A673 (cell line): ENCODE data around the gene TMEFF1. TPM values are rescaled to one million over a fixed set of nuclear protein-coding genes. Genes with fewer than 3 reads are reported as not detected.

Source experiments
- BruUV-seq: library from RNA; stranded (reverse); fragments of 400-500 nt; replicated peaks from 2 replicates; lab custom pipeline; 2021; lab: Mats Ljungman, UMichigan
- CTCF ChIA-PET: fragments of 300-600 bp; sonication (Branson Sonifier 250); formaldehyde crosslinking; loops from one replicate; lab custom pipeline; 2022; ENCODE audit warnings: antibody characterized with exemption; lab: Charles Lee
- POLR2A ChIA-PET: fragments of 300-600 bp; sonication (Branson Sonifier 250); formaldehyde crosslinking; loops from one replicate; lab custom pipeline; 2022; ENCODE audit warnings: antibody characterized with exemption; ENCODE audit not compliant: low non-redundant PET; lab: Charles Lee
- DNase-seq: peaks from one replicate; pipeline ENCODE4 v3.0.0-alpha.2; 2015; ENCODE audit warnings: low spot score
- H3K27ac ChIP-seq: fragments of 200-600 bp; sonication (generic); 2 replicates; pipeline ENCODE4 v1.5.1; 2016; ENCODE audit warnings: mixed run types, low read depth, mild to moderate bottlenecking, mixed read lengths, antibody characterized with exemption, low read length; ENCODE audit not compliant: poor library complexity, severe bottlenecking
- H3K27me3 ChIP-seq: fragments of 200-600 bp; sonication (generic); replicated peaks from 2 replicates; pipeline ENCODE4 v1.6.1; 2017; ENCODE audit warnings: mixed run types, low read depth, mild to moderate bottlenecking, mixed read lengths, antibody characterized with exemption, low read length; ENCODE audit not compliant: insufficient read depth, poor library complexity
- H3K36me3 ChIP-seq: fragments of 200-600 bp; sonication (generic); 2 replicates; pipeline ENCODE4 v1.6.1; 2016; ENCODE audit warnings: mixed run types, mild to moderate bottlenecking, mixed read lengths, antibody characterized with exemption, low read length; ENCODE audit not compliant: insufficient read depth, poor library complexity, severe bottlenecking
- H3K4me1 ChIP-seq: fragments of 200-600 bp; sonication (generic); 2 replicates; pipeline ENCODE4 v1.6.1; 2017; ENCODE audit warnings: mixed run types, mild to moderate bottlenecking, mixed read lengths, antibody characterized with exemption, low read length; ENCODE audit not compliant: insufficient read depth, poor library complexity, severe bottlenecking
- H3K4me3 ChIP-seq: fragments of 200-600 bp; sonication (generic); 2 replicates; pipeline ENCODE4 v1.5.1; 2016; ENCODE audit warnings: low read depth, mixed run types, mild to moderate bottlenecking, mixed read lengths, low read length; ENCODE audit not compliant: poor library complexity, severe bottlenecking
- H3K9me3 ChIP-seq: fragments of 200-600 bp; sonication (generic); 2 replicates; pipeline ENCODE4 v1.6.1; 2016; ENCODE audit warnings: mixed run types, low read depth, mild to moderate bottlenecking, mixed read lengths, antibody characterized with exemption, low read length; ENCODE audit not compliant: poor library complexity, severe bottlenecking
- EZH2 ChIP-seq: fragments of 200-600 bp; sonication (generic); IDR thresholded peaks from 2 replicates; pipeline ENCODE4 v1.6.1; 2017; ENCODE audit warnings: borderline replicate concordance, low read depth, mild to moderate bottlenecking, mixed read lengths, antibody characterized with exemption, low read length; ENCODE audit not compliant: poor library complexity, severe bottlenecking
- intact Hi-C: fragments of 100-400 bp; cut with micrococcal nuclease; formaldehyde crosslinking; loops from one replicate; pipeline ENCODE4 v1.10.0; 2022; ENCODE audit not compliant: unreplicated experiment
- total RNA-seq: library from RNA; stranded (reverse); gene quantifications from 2 replicates; pipeline ENCODE4 v1.2.3, GENCODE V29; 2021
- TF ChIP-seq, protein P1 (sequence below): fragments of 300-800, 200-600 bp; sonication (generic); conservative IDR thresholded peaks from 2 replicates; pipeline ENCODE4 v1.5.1; 2017; ENCODE audit warnings: low read depth, mild to moderate bottlenecking, antibody characterized with exemption, low read length, moderate library complexity, mixed read lengths

The TMEFF1 gene
- total RNA-seq, 1 experiment from 2014 or later: 19.1 TPM

DNA sequence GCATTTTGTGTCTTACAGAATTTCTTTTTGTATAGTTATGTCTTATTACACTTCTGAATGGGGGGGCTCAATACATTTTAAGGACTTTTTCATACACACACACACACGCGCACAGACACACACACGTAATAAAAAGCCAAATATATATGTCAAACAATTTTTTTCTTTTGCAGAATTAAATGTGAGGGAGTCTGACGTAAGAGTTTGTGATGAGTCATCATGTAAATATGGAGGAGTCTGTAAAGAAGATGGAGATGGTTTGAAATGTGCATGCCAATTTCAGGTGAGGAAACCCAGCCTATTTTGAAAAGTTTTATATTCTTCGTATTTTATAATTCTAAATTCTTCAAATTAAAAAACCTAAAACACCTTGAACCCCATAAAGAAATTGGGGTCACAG is 25.6 kb downstream of the TMEFF1 start:
- ChIA-PET CTCF (no interaction called here), POLR2A (no interaction called here)
- BruUV-seq: no TSS peak
- Histone ChIP-seq H3K4me3 (no peak overlapping the region), H3K36me3 (no peaks in the 10 kb centered on the region), H3K27me3 (no peaks in the 10 kb centered on the region), H3K27ac (peak overlapping the region; percentile 32), H3K9me3 (no peaks in the 10 kb centered on the region), H3K4me1 (peaks cover 8% of the 10 kb centered on the region)
- peak; percentile 32 for DNase-seq
- TF ChIP-seq, protein P1, sequence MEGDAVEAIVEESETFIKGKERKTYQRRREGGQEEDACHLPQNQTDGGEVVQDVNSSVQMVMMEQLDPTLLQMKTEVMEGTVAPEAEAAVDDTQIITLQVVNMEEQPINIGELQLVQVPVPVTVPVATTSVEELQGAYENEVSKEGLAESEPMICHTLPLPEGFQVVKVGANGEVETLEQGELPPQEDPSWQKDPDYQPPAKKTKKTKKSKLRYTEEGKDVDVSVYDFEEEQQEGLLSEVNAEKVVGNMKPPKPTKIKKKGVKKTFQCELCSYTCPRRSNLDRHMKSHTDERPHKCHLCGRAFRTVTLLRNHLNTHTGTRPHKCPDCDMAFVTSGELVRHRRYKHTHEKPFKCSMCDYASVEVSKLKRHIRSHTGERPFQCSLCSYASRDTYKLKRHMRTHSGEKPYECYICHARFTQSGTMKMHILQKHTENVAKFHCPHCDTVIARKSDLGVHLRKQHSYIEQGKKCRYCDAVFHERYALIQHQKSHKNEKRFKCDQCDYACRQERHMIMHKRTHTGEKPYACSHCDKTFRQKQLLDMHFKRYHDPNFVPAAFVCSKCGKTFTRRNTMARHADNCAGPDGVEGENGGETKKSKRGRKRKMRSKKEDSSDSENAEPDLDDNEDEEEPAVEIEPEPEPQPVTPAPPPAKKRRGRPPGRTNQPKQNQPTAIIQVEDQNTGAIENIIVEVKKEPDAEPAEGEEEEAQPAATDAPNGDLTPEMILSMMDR: no peak
- TF ChIP-seq EZH2: no peak
- intact Hi-C loops: no loop called here

DNA sequence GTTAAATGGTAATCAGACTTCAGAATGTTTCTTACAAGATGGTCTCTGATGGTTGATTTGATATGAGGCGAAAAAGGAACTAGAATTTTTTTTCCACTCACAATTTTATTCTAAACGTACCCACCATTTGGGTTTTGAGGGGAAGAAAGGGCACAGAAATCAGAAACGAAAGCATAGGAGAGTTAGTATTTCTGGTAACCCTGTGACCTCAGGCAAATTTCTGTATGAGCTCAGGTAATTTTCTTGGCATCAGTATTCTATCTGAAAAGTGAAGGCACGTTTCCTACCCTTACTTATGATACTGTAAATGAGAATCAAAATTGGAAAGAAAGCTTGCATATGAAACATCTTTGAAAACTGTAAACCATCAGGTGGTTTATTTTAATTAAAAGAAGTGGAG is 26.5 kb downstream of the TMEFF1 start:
- no peak overlapping the region for H3K4me3 ChIP-seq

DNA sequence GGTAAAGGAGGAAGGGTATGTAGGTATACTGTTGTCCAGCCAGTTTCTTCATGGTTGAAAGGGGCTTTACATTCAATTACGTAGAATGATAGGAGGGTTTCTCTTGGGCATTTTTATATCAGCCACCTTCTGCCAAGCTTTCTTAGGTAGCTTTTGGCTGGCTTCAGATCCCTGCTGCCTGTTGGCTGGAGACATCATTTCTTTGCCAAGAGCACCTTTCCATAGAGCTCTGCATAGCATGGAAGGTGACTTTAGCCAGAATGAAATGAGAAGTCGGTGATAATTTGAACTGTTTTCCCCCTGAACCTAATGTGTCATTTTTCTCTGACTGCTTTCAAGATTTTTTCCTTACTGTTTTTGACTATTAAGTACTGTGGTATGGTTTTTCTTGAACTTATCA is 26.9 kb downstream of the TMEFF1 start:
- no peaks in the 10 kb centered on the region for H3K9me3 ChIP-seq
- POLR2A ChIA-PET: no interaction called here
- BruUV-seq: no TSS peak
- no peaks in the 10 kb centered on the region for H3K27me3 ChIP-seq
- no peaks in the 10 kb centered on the region for H3K36me3 ChIP-seq
- intact Hi-C loops: no loop called here
- no peak overlapping the region for H3K27ac ChIP-seq
- peaks cover 8% of the 10 kb centered on the region for H3K4me1 ChIP-seq
- DNase-seq: no peak
- CTCF ChIA-PET: no interaction called here
- TF ChIP-seq, protein P1: no peak
- TF ChIP-seq EZH2: no peak
- no peak overlapping the region for H3K4me3 ChIP-seq

More for the DNA sequence above, 26.5 kb downstream of the TMEFF1 start:
- ChIA-PET POLR2A (no interaction called here), CTCF (no interaction called here)
- no peaks in the 10 kb centered on the region for H3K36me3 ChIP-seq
- peaks cover 8% of the 10 kb centered on the region for H3K4me1 ChIP-seq
- no TSS peak for BruUV-seq
- DNase-seq: no peak
- intact Hi-C loops: no loop called here
- H3K27me3 ChIP-seq: no peaks in the 10 kb centered on the region
- H3K9me3 ChIP-seq: no peaks in the 10 kb centered on the region
- H3K27ac ChIP-seq: no peak overlapping the region
- no peak for TF ChIP-seq EZH2
- TF ChIP-seq, protein P1: no peak
